Measurements from ENCODE around the gene COQ8A.
A peak's percentile ranks its signal among the peaks of the same experiment; 100 is the strongest.

COQ8A gene

DNA sequence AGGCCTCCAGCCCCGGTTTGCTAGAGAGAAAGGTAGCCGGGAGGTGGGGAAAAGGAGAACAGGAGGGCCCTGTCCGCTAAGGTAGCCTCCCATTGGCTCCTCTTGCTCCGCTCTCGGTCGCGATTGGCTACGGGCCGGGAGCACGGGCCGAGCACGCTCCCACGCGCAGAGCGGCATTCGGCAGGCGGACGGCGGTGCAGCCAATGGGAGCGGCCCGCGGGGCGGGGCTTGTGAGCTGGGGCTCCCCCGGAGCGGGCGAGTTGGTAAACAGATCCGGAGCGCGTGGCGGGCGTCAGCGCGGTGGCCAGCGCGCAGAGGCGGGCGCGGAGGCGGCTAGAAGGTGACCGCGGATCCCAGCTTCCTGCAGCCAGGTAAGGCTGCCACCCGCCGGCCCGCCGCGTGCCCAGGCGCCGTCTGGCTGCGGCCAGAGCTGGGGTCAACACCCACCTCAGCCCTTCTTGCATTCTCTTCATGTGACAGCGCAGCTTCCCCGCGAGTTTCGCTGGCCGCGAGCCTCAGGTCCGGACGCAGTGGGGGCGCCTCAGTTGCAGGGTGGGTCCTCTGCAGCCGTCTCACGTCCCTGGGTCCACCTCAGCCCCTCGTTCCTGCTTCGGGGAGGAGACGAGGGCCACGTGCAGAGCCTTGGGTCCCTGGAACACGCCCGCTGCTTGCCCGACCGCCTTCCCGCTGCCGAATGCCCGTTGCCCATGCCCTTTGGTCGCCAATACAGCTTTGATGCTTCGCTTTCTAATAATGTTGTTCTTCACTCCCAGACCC, at the start of gene COQ8A:
TSS of gene COQ8A (plus strand) at position 266 of the 777 bp plus-strand sequence. CDS start 21,092 bp downstream, outside the sequence.
- peak; percentile 100 for DNase-seq (ENCODE audit: low read depth)

DNA sequence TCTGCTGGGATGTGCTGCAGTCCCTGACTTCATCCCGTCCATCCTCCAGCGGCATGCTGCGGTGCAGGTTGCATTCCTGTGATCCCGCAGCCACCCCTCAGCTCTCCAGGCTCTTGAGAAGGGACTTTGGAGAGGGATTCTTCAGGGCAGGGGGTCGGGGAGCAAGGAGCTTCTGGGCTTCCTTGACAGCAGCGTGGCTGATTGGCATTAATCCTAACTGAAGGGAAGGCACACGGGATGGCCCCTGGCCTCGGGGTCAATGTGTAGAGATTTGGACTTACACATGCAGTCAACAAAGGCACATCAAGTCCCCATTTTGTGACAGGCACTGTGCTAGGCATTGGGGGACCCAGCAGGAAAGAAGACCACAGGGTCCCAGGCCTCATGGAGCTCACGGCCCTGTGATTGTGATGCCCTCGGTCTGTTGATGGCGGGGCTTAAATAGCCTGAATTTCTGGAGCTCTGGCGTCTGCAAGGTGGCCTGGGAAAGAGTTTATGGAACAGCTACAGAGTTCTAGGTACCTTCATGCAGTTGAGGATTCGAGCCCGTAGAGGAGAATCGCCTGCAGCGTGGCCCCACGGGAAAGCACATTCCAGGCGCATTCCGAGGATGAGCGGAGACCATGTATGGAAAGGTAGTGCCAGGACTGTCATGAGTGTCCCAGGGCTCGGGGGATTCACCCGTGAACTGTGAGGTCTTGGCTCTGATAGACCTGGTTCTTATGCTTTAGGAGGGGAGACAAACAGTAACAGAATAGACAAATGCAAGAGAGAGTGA, 49.6 kb upstream of the COQ8A start:
- no peak for DNase-seq (ENCODE audit: low read depth)

DNA sequence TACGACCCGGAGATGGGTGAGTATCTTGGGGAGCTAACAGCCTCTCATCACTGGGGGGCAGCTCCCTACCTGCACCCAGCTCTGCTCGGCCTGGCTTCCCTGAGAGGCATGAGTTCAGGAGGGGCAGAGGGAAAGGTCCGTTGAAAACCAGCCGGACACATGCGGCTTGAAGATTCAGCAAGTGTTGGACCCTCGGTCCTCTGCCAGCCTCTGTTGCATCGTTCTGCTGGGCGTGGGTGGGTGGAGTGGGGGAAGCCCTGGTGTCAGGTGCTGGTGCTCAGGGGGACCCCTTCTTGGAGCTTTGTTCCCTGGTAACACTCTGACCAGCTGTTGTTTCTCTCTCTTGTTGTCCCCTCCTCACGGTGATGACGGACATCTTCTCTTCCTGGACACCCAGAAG, 48.7 kb upstream of the COQ8A start:
- DNase-seq (ENCODE audit: low read depth) = no peak

DNA sequence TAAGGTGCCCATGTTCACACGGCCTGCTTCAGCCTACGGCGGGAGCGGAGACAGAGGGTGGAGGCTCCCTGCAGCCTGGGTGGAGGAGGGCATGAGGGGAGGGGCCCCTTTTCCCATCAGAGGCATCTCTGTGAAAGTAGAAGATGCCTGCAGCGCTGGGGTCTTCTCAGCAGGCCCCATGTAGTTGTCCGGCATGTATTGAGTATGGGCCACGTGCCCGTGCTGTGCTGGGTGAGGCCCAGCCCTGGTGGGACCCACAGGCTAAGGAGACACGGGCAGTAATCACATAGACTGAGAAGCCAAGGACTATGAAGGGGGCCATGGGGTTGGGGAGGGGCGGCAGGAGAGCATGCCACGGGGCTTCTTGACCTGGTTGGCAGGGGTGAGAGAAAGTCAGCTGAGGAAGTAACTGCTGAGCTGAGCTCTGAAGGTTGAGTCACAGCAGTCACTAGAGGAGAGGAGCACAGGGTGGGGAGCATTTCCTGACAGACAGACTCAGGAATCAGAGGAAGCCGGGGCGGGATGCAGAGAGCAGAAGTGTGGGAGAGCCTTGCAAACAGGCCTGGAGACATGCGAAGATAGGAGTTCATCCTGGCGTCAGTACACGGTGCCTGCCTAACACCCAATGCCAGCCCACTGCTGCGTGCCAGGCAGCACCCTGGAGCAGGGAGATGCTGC, 48.1 kb upstream of the COQ8A start:
- DNase-seq (ENCODE audit: low read depth) = peak; percentile 43

DNA sequence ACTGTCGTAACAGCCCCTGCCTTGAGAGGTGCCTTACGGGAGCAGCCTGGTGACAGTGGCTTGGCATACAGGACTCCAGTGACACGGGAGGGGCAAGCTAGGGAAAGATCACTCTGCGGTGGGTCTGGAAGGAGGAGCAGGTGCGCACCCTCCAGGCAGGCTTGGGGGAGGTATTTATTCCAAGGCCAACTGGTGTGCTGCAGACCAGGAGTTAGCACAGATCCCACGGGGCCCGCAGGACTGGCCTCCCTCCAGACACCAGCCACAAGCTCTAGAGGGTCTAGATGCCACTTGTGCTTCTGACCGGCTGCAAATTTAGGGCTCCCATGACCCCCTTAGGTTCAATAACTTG, 47.6 kb upstream of the COQ8A start:
- no peak for DNase-seq (ENCODE audit: low read depth)

DNA sequence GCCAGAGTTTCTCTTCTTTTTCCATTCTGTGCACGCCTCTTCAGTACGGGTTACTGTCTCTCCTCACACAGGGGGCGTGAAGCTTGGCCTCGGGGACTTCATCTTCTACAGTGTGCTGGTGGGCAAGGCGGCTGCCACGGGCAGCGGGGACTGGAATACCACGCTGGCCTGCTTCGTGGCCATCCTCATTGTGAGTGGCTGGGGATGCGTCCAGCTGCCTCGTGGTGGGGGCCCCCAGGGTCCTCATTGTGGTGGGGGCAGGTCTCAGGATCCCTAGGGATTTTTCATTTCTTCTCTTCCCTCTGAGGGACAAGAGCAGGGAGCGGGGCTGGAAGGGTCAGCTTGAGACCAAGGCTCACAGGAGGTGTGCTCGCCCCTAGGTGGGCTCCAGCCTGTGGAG, 46.2 kb upstream of the COQ8A start:
- DNase-seq (ENCODE audit: low read depth) = no peak

DNA sequence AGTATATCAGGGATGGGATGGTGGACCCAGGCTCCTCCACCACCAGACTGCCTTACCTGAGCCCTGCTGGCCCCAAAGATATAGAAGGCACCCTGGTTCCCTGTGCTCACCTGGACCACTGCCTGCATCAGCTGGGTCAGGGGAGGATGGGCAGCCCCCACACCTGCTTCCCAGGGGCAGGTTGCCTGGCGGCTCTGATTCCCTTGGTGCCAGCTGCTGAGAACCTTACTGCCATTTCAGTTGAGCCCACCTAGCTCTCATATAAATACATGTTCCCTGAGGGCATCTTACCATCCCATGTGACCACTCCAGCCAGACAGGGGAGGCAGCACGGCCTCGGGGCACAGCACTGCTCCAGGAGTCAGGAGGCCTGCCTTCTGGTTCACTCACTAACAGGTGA, 45.3 kb upstream of the COQ8A start:
- no peak for DNase-seq (ENCODE audit: low read depth)

DNA sequence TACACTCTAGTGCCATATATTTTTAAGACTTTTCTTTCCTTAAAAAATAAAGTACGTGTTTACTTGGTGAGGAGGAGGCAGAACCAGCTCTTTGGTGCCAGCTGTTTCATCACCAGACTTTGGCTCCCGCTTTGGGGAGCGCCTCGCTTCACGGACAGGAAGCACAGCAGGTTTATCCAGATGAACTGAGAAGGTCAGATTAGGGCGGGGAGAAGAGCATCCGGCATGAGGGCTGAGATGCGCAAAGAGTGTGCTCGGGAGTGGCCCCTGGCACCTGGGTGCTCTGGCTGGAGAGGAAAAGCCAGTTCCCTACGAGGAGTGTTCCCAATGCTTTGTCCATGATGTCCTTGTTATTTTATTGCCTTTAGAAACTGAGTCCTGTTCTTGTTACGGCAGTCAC, 44.5 kb upstream of the COQ8A start:
- DNase-seq (ENCODE audit: low read depth) = no peak

DNA sequence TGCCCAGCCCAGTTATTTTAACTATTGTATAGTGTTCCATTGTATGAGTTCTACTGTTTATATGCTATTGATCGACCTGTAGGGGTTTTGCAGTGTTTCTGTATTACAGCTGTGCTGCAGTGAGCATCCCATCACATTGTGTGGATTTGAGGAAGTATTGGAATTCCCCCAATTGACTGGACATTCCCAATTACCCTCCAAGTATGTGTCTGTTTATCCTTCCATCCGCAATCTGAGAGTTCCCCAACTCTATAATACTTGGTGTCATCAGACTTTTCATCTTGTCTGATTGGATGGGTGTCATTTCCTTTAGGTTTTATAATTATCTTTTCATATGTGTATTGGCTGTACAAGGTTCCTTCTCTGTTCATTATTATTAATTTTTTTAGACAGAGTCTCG, 41.8 kb upstream of the COQ8A start:
- no peak for DNase-seq (ENCODE audit: low read depth)

DNA sequence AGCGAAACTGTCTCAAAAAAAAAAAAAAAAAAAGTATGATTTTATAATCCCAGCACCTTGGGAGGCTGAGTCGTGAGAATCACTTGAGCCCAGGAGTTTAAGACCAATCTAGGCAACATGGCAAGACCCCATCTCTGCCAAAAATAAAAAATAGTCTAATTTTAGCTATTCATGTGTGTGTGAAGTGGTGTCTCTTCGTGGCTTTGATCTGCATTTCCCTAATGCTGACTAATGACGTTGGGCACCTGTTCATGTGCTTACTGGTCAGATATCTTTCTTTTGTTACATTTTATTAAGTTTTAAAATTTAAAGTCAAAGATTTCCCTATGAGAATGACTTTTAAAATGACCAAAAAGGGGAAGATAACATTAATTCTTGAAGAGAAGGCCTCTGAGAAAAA, 38.7 kb upstream of the COQ8A start:
- no peak for DNase-seq (ENCODE audit: low read depth)

DNA sequence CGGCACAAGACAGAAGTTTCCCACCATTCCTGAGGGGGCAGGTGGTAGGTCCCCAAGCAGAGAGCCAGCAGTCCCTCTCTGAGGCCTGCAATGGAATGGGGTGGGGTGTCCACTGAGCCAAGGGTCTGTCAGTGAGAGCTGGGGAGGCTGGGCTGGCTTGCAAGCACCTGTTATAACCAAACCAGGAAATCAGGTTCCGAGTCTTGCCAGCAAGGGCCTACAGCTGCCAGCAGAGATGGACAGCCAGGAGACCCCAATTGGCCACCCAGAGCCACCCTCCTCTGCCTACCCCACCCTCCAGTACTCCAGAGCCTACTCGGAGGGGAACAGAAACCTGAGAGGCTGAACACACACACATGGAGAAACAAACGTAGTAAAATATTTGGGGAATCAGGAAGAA, 37.5 kb upstream of the COQ8A start:
- no peak for DNase-seq (ENCODE audit: low read depth)

DNA sequence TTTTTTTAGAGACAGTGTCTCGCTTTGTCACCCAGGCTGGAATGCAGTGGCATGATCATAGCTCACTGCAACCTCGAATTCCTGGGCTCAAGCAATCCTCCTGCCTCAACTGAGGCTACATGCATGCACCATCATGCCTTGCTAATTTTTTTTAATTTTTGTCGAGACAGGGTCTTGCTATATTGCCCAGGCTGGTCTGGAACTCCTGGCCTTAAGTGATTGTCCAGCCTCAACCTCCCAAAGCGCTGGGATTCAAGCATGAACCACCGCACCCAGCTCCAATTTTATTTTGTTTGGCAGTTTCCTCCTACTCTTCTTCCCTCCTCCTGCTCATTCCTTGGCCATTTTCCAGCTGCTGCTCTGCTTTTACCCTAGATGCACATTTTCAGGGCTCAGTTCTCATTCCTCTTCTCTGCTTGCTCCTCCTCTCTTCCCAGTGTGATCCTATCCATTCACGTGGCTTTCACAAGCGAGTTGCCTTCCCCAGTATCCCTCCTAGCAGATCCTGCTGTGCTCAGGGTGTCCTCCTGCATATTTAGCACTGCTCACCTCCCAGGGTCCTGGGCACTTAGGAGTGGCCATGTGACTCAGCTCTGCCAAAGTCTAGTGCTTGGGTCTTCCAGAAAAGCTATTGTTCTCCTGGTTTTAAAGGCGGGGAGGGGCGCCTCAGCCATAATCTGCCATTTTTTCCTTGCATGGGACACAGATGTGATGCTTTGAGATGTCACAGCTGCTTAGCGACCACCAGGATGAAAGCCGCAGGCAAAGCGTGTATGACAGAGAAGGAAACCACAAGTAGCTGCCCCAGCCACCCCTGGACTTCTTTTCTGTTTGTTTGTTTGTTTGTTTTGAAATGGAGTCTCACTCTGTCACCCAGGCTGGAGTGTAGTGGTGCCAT, 36.0 kb upstream of the COQ8A start:
- no peak for DNase-seq (ENCODE audit: low read depth)

DNA sequence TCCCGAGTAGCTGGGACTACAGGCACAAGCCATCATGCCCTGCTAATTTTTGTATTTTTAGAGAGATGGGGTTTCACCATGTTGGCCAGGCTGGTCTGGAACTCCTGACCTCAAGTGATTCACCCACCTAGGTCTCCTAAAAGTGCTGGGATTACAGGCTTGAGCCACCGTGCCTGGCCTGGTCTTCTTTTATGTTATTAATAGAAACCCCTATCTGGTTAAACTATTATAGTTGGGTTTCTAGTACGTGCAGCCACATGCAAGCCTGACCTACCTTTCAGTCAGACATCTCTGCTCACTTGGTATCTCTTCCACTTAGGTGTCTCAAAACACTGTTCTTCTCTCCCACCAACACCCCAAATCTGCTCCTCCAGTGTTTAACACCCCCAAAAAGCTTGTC, 35.3 kb upstream of the COQ8A start:
- no peak for DNase-seq (ENCODE audit: low read depth)

DNA sequence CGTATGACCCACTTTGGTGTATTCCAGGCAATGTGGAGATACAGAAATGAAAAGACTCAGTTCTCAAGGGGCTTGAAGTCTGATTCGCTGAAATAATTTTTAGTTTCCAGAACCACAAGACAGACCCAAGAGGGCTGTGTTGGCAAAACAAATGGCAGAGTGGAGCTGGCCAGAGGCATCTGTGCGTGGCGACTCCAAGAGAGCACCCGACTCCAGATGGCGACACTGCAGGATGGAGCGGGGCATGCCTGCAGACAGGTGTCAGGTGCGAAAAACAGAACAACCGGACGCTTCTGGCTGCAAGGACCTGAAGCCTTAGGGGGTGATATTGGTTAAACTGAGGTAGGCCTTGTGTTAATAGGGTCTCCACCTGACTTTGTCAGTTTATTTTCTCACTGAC, 31.7 kb upstream of the COQ8A start:
- DNase-seq (ENCODE audit: low read depth) = no peak

DNA sequence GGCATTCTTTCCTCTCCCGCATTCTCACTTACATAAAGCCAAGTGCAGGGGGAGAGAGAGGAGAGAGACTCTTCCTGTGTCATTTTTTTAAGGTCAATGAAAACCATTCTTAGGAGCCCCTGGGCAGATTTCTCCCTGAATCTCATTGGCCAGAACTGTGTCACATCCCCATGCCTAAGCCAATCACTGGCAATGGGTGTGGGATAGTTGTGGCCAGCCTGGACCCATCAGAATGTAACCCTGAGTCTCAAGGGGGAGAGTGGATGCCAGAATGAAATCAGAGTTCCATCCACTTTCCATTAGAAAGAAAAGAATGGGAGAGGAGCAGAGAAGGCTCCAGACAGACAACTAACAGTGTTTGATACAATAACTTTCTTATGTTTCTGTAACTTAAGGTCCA, 31.2 kb upstream of the COQ8A start:
- DNase-seq (ENCODE audit: low read depth) = no peak

DNA sequence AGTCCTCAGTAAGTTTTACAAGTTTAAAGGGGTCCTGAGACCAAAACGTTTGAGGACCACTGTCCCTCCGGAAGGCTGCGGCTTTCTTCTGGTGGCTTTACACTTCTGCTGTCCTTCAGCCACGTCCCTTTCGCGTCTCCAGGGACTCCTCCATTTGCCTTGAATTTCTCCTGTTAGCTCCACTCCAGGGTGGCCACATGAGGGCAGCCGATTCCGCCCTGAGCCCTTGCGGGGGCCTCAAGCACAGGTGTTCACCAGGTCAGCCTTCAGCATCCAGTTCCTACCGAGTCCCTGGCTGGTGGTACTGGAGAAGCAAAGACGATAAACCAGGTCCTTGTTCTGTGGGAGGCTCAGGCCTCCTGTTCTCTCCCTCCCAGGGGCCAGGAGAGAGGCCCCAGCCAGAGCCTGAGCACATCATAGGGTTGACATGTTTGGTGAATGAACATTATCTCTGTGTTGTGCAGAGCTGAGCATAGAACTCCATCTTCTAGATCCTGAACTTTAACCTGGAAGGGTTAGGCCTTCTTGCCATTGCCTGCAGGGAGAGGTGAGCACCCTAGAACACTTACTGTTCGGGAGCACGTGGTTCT, 27.4 kb upstream of the COQ8A start:
- DNase-seq (ENCODE audit: low read depth) = no peak

DNA sequence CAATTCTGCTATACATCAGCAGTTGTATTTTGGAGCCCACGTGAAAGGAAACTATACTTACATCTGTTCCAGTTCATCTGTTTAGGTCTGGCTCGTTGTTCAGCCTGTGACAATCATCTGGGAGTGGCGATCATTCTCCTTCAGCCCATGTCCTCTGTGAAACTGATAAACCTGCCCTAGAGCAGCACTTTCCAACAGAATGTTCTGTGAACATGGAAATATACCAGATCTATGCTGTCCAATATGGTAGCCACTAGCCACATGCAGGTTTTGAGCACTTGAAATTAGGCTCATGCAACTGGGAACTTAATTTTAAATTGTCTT, 24.5 kb upstream of the COQ8A start:
- no peak for DNase-seq (ENCODE audit: low read depth)

DNA sequence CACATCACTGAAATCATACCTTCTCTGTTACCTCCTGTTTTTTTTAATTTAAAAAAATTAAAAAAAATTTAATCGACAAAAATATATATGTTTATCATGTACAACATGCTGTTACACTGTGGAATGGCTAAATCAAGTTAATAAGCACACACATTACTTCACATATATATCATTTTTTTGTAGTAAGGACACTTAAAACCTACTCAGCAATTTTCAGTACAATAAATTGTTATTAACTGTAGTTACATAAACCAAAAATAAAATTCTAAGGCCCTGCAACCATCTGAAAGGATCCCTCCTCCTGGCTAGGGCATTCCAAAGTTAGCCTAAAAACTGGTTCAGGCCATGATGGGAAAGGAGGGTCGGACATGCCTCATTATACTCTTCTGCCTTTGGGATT, 23.6 kb upstream of the COQ8A start:
- no peak for DNase-seq (ENCODE audit: low read depth)

DNA sequence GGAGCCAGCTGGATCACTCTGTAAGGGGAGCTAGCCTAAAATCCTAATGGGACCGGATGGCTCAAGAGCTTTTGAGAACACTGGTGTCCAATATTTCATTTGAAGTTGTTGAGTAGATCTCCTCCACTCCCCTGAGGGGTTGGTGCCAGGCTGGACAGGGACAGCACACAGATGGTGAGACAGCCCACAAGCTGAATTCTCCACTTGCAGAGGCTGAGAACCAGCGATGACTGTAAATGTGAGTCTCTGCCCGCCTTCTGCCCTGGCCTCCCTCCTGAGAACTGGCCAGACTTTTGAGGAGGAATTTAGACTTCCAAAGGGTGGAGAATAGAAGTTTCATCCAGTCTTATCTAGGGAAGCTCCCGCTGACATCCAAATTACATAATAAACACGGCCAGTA, 20.5 kb upstream of the COQ8A start:
- no peak for DNase-seq (ENCODE audit: low read depth)

DNA sequence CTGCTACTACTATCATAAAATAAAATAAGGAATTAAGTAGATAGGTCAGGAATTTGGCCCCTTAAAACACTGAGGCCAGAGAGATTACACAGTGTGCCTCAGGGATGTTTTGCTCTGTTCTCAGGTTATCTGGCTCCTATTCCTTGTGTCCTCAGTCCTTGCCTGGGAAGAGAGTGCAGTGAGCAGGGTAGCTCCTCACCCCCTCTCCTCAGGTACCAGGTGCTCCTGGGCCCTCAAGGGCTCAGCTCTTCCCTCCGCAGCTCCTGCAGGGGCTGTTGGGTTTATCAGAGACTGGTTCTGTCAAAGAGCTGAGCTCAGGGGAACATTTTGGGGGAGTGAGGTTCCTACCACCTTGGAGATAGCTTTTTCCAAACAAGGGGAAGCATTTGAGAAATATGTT, 20.1 kb upstream of the COQ8A start:
- no peak for DNase-seq (ENCODE audit: low read depth)

DNA sequence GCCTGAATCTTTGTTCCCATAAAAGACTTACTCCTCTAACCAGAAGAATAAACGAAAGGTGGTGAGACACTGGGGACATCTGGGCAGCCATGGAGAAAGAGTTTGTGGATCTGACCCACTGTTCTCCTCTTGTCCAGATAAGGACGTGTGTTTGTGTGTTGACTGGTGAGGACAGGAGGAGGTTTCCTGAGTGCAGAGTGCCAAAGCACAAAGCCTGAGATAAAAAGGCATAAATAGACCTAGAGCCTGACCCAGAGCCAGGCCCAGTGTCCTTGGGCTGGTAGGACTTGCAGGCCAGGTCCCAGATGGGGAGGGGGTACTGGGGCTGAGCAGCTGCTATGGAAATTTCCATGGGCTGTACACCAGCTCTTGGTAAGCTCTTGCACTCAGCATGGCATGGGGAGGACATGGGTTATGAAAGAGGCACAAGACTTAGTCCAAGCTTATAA, 19.6 kb upstream of the COQ8A start:
- no peak for DNase-seq (ENCODE audit: low read depth)

DNA sequence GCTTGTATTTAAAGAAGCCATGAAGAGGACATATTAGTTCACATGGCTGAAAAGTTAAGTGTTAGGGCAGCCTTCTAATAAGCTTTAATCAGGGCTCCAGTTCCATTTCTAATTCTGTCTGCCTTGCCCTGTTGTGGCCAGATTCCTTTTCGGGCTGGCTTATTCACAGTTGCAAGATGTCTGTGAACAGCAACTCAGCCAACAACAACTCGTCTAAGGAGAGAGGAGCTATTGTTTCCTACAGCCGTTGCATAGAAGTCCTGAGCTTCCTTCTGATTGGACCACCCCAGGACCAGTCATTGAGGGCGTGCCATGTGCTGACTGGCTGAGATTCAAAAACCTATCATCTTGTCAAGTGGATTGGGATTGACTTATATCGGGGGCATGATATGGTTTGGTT, 18.6 kb upstream of the COQ8A start:
- no peak for DNase-seq (ENCODE audit: low read depth)

All from ELR (cell line).